ENCODE results near the gene SNX25.
"Not testable (repeated sequence)": the region's sequence is repeated elsewhere in the genome, so short reads cannot be mapped to it uniquely, and the experiment has no call there.

The SNX25 gene

GRCh38 chr4:185257694-185258093 lies 48.3 kb downstream of the SNX25 start:
- no peak overlapping the region for H3K27ac ChIP-seq (ENCODE audit: insufficient read depth in 1 of 2, low read depth in 1 of 2, low read length in 2 of 2, poor library complexity in 1 of 2, severe bottlenecking in 2 of 2)
- peaks cover 0 to 1% (median under 1%) of the 10 kb centered on the region in 5 experiments for H3K27me3 ChIP-seq (replicated peaks in 2 of 5; ENCODE audit: control insufficient read depth in 4 of 5, insufficient read depth in 5 of 5, low read length in 4 of 5)
- no peaks in the 10 kb centered on the region for H3K36me3 ChIP-seq (ENCODE audit: control insufficient read depth in 4 of 4, insufficient read depth in 4 of 4, low read length in 3 of 4)
- WGBS (ENCODE audit: insufficient coverage), result 100% methylated on average over 1 of the region's 1 CpG
- H3K4me3 ChIP-seq (ENCODE audit: control insufficient read depth in 1 of 7, extremely low read depth in 1 of 7, insufficient read depth in 4 of 7, low read depth in 2 of 7, low read length in 6 of 7), result no peak overlapping the region
- ChIA-PET POLR2A (interaction anchor here (0.6 kb wide), 1 partner anchor 8 kb away, joined by 7 read pairs; no protein-coding TSS in a partner anchor), CTCF (interaction anchor here (1.2 to 1.4 kb wide), 2 partner anchors 9 to 30 kb away, joined by 4 read pairs; no protein-coding TSS in a partner anchor)
- peaks cover 3 to 7% (median 6%) of the 10 kb centered on the region in 4 experiments for H3K4me1 ChIP-seq (ENCODE audit: control extremely low read depth in 1 of 4, control insufficient read depth in 4 of 4, insufficient read depth in 4 of 4, low read length in 3 of 4)
- no peak for DNase-seq
- H3K9me3 ChIP-seq (ENCODE audit: control extremely low read depth in 1 of 5, control insufficient read depth in 4 of 5, insufficient read depth in 2 of 5, low read depth in 1 of 5, low read length in 4 of 5), result no peaks in the 10 kb centered on the region

GRCh38 chr4:185258741-185259140 lies 49.3 kb downstream of the SNX25 start:
- H3K27ac ChIP-seq (ENCODE audit: insufficient read depth in 1 of 2, low read depth in 1 of 2, low read length in 2 of 2, poor library complexity in 1 of 2, severe bottlenecking in 2 of 2); H3K9me3 ChIP-seq (ENCODE audit: control extremely low read depth in 1 of 5, control insufficient read depth in 4 of 5, insufficient read depth in 2 of 5, low read depth in 1 of 5, low read length in 4 of 5); H3K4me1 ChIP-seq (ENCODE audit: control extremely low read depth in 1 of 4, control insufficient read depth in 4 of 4, insufficient read depth in 4 of 4, low read length in 3 of 4); H3K4me3 ChIP-seq (ENCODE audit: control insufficient read depth in 1 of 7, extremely low read depth in 1 of 7, insufficient read depth in 4 of 7, low read depth in 2 of 7, low read length in 6 of 7); POLR2A ChIA-PET; CTCF ChIA-PET; H3K27me3 ChIP-seq (replicated peaks in 2 of 5; ENCODE audit: control insufficient read depth in 4 of 5, insufficient read depth in 5 of 5, low read length in 4 of 5); H3K36me3 ChIP-seq (ENCODE audit: control insufficient read depth in 4 of 4, insufficient read depth in 4 of 4, low read length in 3 of 4): not testable (repeated sequence)
- DNase-seq, result peak; percentile 4 to 49 (median 30)
- no CpG with 5 or more reads among the region's 2 CpGs for WGBS (ENCODE audit: insufficient coverage)

GRCh38 chr4:185259719-185260118 lies 50.3 kb downstream of the SNX25 start:
- Histone ChIP-seq H3K4me3 (ENCODE audit: control insufficient read depth in 1 of 7, extremely low read depth in 1 of 7, insufficient read depth in 4 of 7, low read depth in 2 of 7, low read length in 6 of 7) (no peak overlapping the region), H3K27me3 (replicated peaks in 2 of 5; ENCODE audit: control insufficient read depth in 4 of 5, insufficient read depth in 5 of 5, low read length in 4 of 5) (peaks cover 0 to 4% (median 2%) of the 10 kb centered on the region in 5 experiments), H3K36me3 (ENCODE audit: control insufficient read depth in 4 of 4, insufficient read depth in 4 of 4, low read length in 3 of 4) (no peaks in the 10 kb centered on the region), H3K4me1 (ENCODE audit: control extremely low read depth in 1 of 4, control insufficient read depth in 4 of 4, insufficient read depth in 4 of 4, low read length in 3 of 4) (peaks cover 3 to 7% (median 6%) of the 10 kb centered on the region in 4 experiments), H3K9me3 (ENCODE audit: control extremely low read depth in 1 of 5, control insufficient read depth in 4 of 5, insufficient read depth in 2 of 5, low read depth in 1 of 5, low read length in 4 of 5) (no peaks in the 10 kb centered on the region), H3K27ac (ENCODE audit: insufficient read depth in 1 of 2, low read depth in 1 of 2, low read length in 2 of 2, poor library complexity in 1 of 2, severe bottlenecking in 2 of 2) (no peak overlapping the region)
- ChIA-PET POLR2A (no interaction called here), CTCF (no interaction called here)
- DNase-seq, result no peak
- WGBS (ENCODE audit: insufficient coverage), result 100% methylated on average over 5 of the region's 8 CpGs

- no peak overlapping the region for H3K27ac ChIP-seq (ENCODE audit: insufficient read depth in 1 of 2, low read depth in 1 of 2, low read length in 2 of 2, poor library complexity in 1 of 2, severe bottlenecking in 2 of 2)
- no peak overlapping the region for H3K4me3 ChIP-seq (ENCODE audit: control insufficient read depth in 1 of 7, extremely low read depth in 1 of 7, insufficient read depth in 4 of 7, low read depth in 2 of 7, low read length in 6 of 7)
- 100% methylated on average over 1 of the region's 4 CpGs for WGBS (ENCODE audit: insufficient coverage)
- ChIA-PET POLR2A (no interaction called here), CTCF (no interaction called here)
- H3K4me1 ChIP-seq (ENCODE audit: control extremely low read depth in 1 of 4, control insufficient read depth in 4 of 4, insufficient read depth in 4 of 4, low read length in 3 of 4), result peaks cover 3 to 10% (median 9%) of the 10 kb centered on the region in 4 experiments
- DNase-seq, result no peak
- H3K27me3 ChIP-seq (replicated peaks in 2 of 5; ENCODE audit: control insufficient read depth in 4 of 5, insufficient read depth in 5 of 5, low read length in 4 of 5), result peaks cover 0 to 4% (median 2%) of the 10 kb centered on the region in 5 experiments
- H3K36me3 ChIP-seq (ENCODE audit: control insufficient read depth in 4 of 4, insufficient read depth in 4 of 4, low read length in 3 of 4), result no peaks in the 10 kb centered on the region
- H3K9me3 ChIP-seq (ENCODE audit: control extremely low read depth in 1 of 5, control insufficient read depth in 4 of 5, insufficient read depth in 2 of 5, low read depth in 1 of 5, low read length in 4 of 5), result no peaks in the 10 kb centered on the region
These were observed 52.5 kb downstream of the SNX25 start for GRCh38 chr4:185261946-185262345.

- Histone ChIP-seq H3K9me3 (ENCODE audit: control extremely low read depth in 1 of 5, control insufficient read depth in 4 of 5, insufficient read depth in 2 of 5, low read depth in 1 of 5, low read length in 4 of 5) (no peaks in the 10 kb centered on the region), H3K27ac (ENCODE audit: insufficient read depth in 1 of 2, low read depth in 1 of 2, low read length in 2 of 2, poor library complexity in 1 of 2, severe bottlenecking in 2 of 2) (no peak overlapping the region), H3K4me1 (ENCODE audit: control extremely low read depth in 1 of 4, control insufficient read depth in 4 of 4, insufficient read depth in 4 of 4, low read length in 3 of 4) (peaks cover 3 to 10% (median 9%) of the 10 kb centered on the region in 4 experiments), H3K36me3 (ENCODE audit: control insufficient read depth in 4 of 4, insufficient read depth in 4 of 4, low read length in 3 of 4) (no peaks in the 10 kb centered on the region), H3K4me3 (ENCODE audit: control insufficient read depth in 1 of 7, extremely low read depth in 1 of 7, insufficient read depth in 4 of 7, low read depth in 2 of 7, low read length in 6 of 7) (no peak overlapping the region), H3K27me3 (replicated peaks in 2 of 5; ENCODE audit: control insufficient read depth in 4 of 5, insufficient read depth in 5 of 5, low read length in 4 of 5) (peaks cover 0 to 7% (median 2%) of the 10 kb centered on the region in 5 experiments)
- POLR2A ChIA-PET, result no interaction called here
- CTCF ChIA-PET, result no interaction called here
- WGBS (ENCODE audit: insufficient coverage), result 100% methylated on average over 1 of the region's 2 CpGs
- DNase-seq, result no peak
These were observed 54.0 kb downstream of the SNX25 start for GRCh38 chr4:185263419-185263818.

GRCh38 chr4:185265942-185266341 lies 56.5 kb downstream of the SNX25 start:
- Histone ChIP-seq H3K36me3 (ENCODE audit: control insufficient read depth in 4 of 4, insufficient read depth in 4 of 4, low read length in 3 of 4) (no peaks in the 10 kb centered on the region), H3K27me3 (replicated peaks in 2 of 5; ENCODE audit: control insufficient read depth in 4 of 5, insufficient read depth in 5 of 5, low read length in 4 of 5) (peaks cover 0 to 8% (median 3%) of the 10 kb centered on the region in 5 experiments), H3K4me3 (ENCODE audit: control insufficient read depth in 1 of 7, extremely low read depth in 1 of 7, insufficient read depth in 4 of 7, low read depth in 2 of 7, low read length in 6 of 7) (no peak overlapping the region), H3K27ac (ENCODE audit: insufficient read depth in 1 of 2, low read depth in 1 of 2, low read length in 2 of 2, poor library complexity in 1 of 2, severe bottlenecking in 2 of 2) (no peak overlapping the region), H3K4me1 (ENCODE audit: control extremely low read depth in 1 of 4, control insufficient read depth in 4 of 4, insufficient read depth in 4 of 4, low read length in 3 of 4) (peaks cover 0 to 4% (median 3%) of the 10 kb centered on the region in 4 experiments), H3K9me3 (ENCODE audit: control extremely low read depth in 1 of 5, control insufficient read depth in 4 of 5, insufficient read depth in 2 of 5, low read depth in 1 of 5, low read length in 4 of 5) (no peaks in the 10 kb centered on the region)
- WGBS (ENCODE audit: insufficient coverage), result 0% methylated on average over 1 of the region's 1 CpG
- ChIA-PET CTCF (interaction anchor here (0.5 to 2.5 kb wide), 4 partner anchors 9 to 162 kb away, joined by 3 to 8 read pairs (median 4); no protein-coding TSS in a partner anchor), POLR2A (interaction anchor here (0.6 kb wide), 2 partner anchors 9 to 159 kb away, joined by 3 to 7 read pairs; no protein-coding TSS in a partner anchor)
- peak; percentile 43 to 87 (median 79) for DNase-seq

- H3K36me3 ChIP-seq (ENCODE audit: control insufficient read depth in 4 of 4, insufficient read depth in 4 of 4, low read length in 3 of 4), result no peaks in the 10 kb centered on the region
- DNase-seq, result no peak
- H3K4me3 ChIP-seq (ENCODE audit: control insufficient read depth in 1 of 7, extremely low read depth in 1 of 7, insufficient read depth in 4 of 7, low read depth in 2 of 7, low read length in 6 of 7), result no peak overlapping the region
- no peak overlapping the region for H3K27ac ChIP-seq (ENCODE audit: insufficient read depth in 1 of 2, low read depth in 1 of 2, low read length in 2 of 2, poor library complexity in 1 of 2, severe bottlenecking in 2 of 2)
- WGBS (ENCODE audit: insufficient coverage), result 100% methylated on average over 1 of the region's 4 CpGs
- H3K27me3 ChIP-seq (replicated peaks in 2 of 5; ENCODE audit: control insufficient read depth in 4 of 5, insufficient read depth in 5 of 5, low read length in 4 of 5), result peaks cover 0 to 8% (median 0%) of the 10 kb centered on the region in 5 experiments
- ChIA-PET POLR2A (no interaction called here), CTCF (interaction anchor here (0.6 to 1.2 kb wide), 2 partner anchors 19 to 48 kb away, joined by 3 read pairs; no protein-coding TSS in a partner anchor)
- H3K9me3 ChIP-seq (ENCODE audit: control extremely low read depth in 1 of 5, control insufficient read depth in 4 of 5, insufficient read depth in 2 of 5, low read depth in 1 of 5, low read length in 4 of 5), result peaks cover 0 to 2% (median 0%) of the 10 kb centered on the region in 5 experiments
- peaks cover 0 to 4% (median 3%) of the 10 kb centered on the region in 4 experiments for H3K4me1 ChIP-seq (ENCODE audit: control extremely low read depth in 1 of 4, control insufficient read depth in 4 of 4, insufficient read depth in 4 of 4, low read length in 3 of 4)
These were observed 59.9 kb downstream of the SNX25 start for GRCh38 chr4:185269286-185269685.
